H1 (cell line): ENCODE results near the gene ENPP7. TPM values are rescaled to one million over a fixed set of nuclear protein-coding genes. Genes with fewer than 3 reads are reported as not detected.

Experiments used
- CTCF ChIA-PET: fragments of 300-600 bp; sonication (Branson Sonifier 250); formaldehyde crosslinking; loops from one replicate; lab custom pipeline; 2021; ENCODE audit not compliant: partially characterized antibody; lab: Charles Lee
- POLR2A ChIA-PET: fragments of 300-600 bp; sonication (Branson Sonifier 250); formaldehyde crosslinking; loops from one replicate; lab custom pipeline; 2021; ENCODE audit warnings: inconsistent platforms; ENCODE audit not compliant: partially characterized antibody; lab: Charles Lee
- DNase-seq, 2 experiments: peaks; one replicate each; pipeline versions ENCODE4 v3.0.0 to v3.0.0-alpha.2; 2010 to 2022; ENCODE audit warnings: low spot score in 2 of 2, low read depth in 1 of 2, mixed read lengths in 1 of 2
- FAIRE-seq: peaks from 2 replicates; lab custom pipeline; 2011; peaks lifted over from hg19 to GRCh38; lab: Jason Lieb, UNC
- H2AFZ ChIP-seq: 2 replicates; pipeline ENCODE4 v1.8.1; 2012; ENCODE audit warnings: low read length, inconsistent platforms
- H2AK5ac ChIP-seq: 2 replicates; pipeline ENCODE4 v1.6.1; 2013; ENCODE audit warnings: low read depth, low read length
- H2BK120ac ChIP-seq: replicated peaks from 2 replicates; pipeline ENCODE3; 2013; ENCODE audit warnings: low read depth, low read length, inconsistent platforms
- H2BK12ac ChIP-seq: 2 replicates; pipeline ENCODE4 v1.6.1; 2013; ENCODE audit warnings: low read depth, low read length
- H2BK15ac ChIP-seq: 2 replicates; pipeline ENCODE4 v1.6.1; 2013; ENCODE audit warnings: low read length
- H2BK20ac ChIP-seq: 2 replicates; pipeline ENCODE4 v1.6.1; 2013; ENCODE audit warnings: low read length
- H2BK5ac ChIP-seq: 2 replicates; pipeline ENCODE4 v1.6.1; 2013; ENCODE audit warnings: low read depth, low read length
- H3K14ac ChIP-seq: 2 replicates; pipeline ENCODE4 v1.6.1; 2013; ENCODE audit warnings: inconsistent platforms; ENCODE audit not compliant: insufficient read length
- H3K18ac ChIP-seq: 2 replicates; pipeline ENCODE4 v1.6.1; 2013; ENCODE audit warnings: low read length; ENCODE audit errors: extremely low read depth
- H3K23ac ChIP-seq: 2 replicates; pipeline ENCODE4 v1.6.1; 2013; ENCODE audit warnings: inconsistent platforms; ENCODE audit not compliant: insufficient read length
- H3K23me2 ChIP-seq: 2 replicates; pipeline ENCODE4 v1.6.1; 2013; ENCODE audit warnings: low read depth, low read length
- H3K27ac ChIP-seq: 2 replicates; pipeline ENCODE4 v1.6.1; 2011; ENCODE audit warnings: low read depth, low read length, inconsistent platforms
- H3K27me3 ChIP-seq, 4 experiments: replicated peaks in 1 of 4; 1 replicate in 1 of 4; 2 replicates in 3 of 4; pipeline versions ENCODE4 v1.6.1 to v1.8.1; 2011 to 2013; ENCODE audit warnings: low read length in 3 of 4, mild to moderate bottlenecking in 3 of 4, inconsistent platforms in 2 of 4, mixed read lengths in 2 of 4, moderate library complexity in 1 of 4; ENCODE audit not compliant: control insufficient read depth in 3 of 4, insufficient read depth in 3 of 4; ENCODE audit errors: extremely low read depth in 1 of 4
- H3K36me3 ChIP-seq, 4 experiments: 2 replicates each; pipeline versions ENCODE4 v1.6.1 to v1.8.1; 2011 to 2013; ENCODE audit warnings: mild to moderate bottlenecking in 4 of 4, low read length in 3 of 4, moderate library complexity in 2 of 4, control low read depth in 1 of 4, inconsistent platforms in 1 of 4; ENCODE audit not compliant: insufficient read depth in 4 of 4, control insufficient read depth in 2 of 4
- H3K4ac ChIP-seq: replicated peaks from 2 replicates; pipeline ENCODE3; 2013; ENCODE audit warnings: low read length, low read depth, mixed read lengths, inconsistent platforms; ENCODE audit not compliant: insufficient read length
- H3K4me1 ChIP-seq, 4 experiments: replicated peaks in 1 of 4; 1 replicate in 1 of 4; 2 replicates in 3 of 4; pipeline versions ENCODE4 v1.6.1 to v1.8.1; 2011 to 2013; ENCODE audit warnings: low read length in 3 of 4, inconsistent platforms in 2 of 4, mixed read lengths in 1 of 4; ENCODE audit not compliant: insufficient read depth in 4 of 4, control insufficient read depth in 3 of 4
- H3K4me2 ChIP-seq, 2 experiments: 2 replicates each; pipeline versions ENCODE4 v1.6.1 to v1.8.1; 2011 to 2013; ENCODE audit warnings: low read depth in 2 of 2, low read length in 2 of 2, control low read depth in 1 of 2, inconsistent platforms in 1 of 2, mild to moderate bottlenecking in 1 of 2; ENCODE audit not compliant: insufficient read depth in 1 of 2
- H3K4me3 ChIP-seq, 4 experiments: fragments of 200-600, 300-600 bp in 1 of 4; sonication (generic), shearing (Covaris generic), sonication (Bioruptor Twin) in 1 of 4; 2 replicates each; pipeline versions ENCODE4 v1.5.1 to v1.8.1; 2011 to 2016; ENCODE audit warnings: low read length in 4 of 4, low read depth in 3 of 4, control low read depth in 2 of 4, inconsistent platforms in 2 of 4, mild to moderate bottlenecking in 2 of 4, mixed read lengths in 1 of 4, moderate library complexity in 1 of 4; ENCODE audit not compliant: insufficient read depth in 2 of 4; ENCODE audit errors: extremely low read depth in 1 of 4
- H3K56ac ChIP-seq: replicated peaks from 2 replicates; pipeline ENCODE3; 2013; ENCODE audit warnings: low read depth, mild to moderate bottlenecking, mixed read lengths, low read length, inconsistent platforms; ENCODE audit not compliant: insufficient read length
- H3K79me1 ChIP-seq: 2 replicates; pipeline ENCODE4 v1.6.1; 2013; ENCODE audit warnings: low read depth, low read length, control low read depth
- H3K79me2 ChIP-seq, 2 experiments: 2 replicates each; pipeline versions ENCODE4 v1.6.1 to v1.8.1; 2012 to 2013; ENCODE audit warnings: low read length in 2 of 2, mild to moderate bottlenecking in 2 of 2, inconsistent platforms in 1 of 2; ENCODE audit not compliant: insufficient read depth in 2 of 2, control insufficient read depth in 1 of 2
- H3K9ac ChIP-seq, 4 experiments: replicated peaks in 1 of 4; 1 replicate in 1 of 4; 2 replicates in 3 of 4; pipeline versions ENCODE4 v1.6.1 to v1.8.1; 2011 to 2013; ENCODE audit warnings: low read depth in 3 of 4, low read length in 3 of 4, control low read depth in 2 of 4, mild to moderate bottlenecking in 2 of 4, moderate library complexity in 2 of 4, inconsistent platforms in 1 of 4; ENCODE audit errors: extremely low read depth in 1 of 4
- H3K9me3 ChIP-seq, 2 experiments: 2 replicates each; pipeline versions ENCODE4 v1.6.1 to v1.8.1; 2012 to 2013; ENCODE audit warnings: mild to moderate bottlenecking in 2 of 2, moderate library complexity in 2 of 2, control low read depth in 1 of 2, inconsistent platforms in 1 of 2, low read depth in 1 of 2, low read length in 1 of 2, mixed read lengths in 1 of 2; ENCODE audit not compliant: insufficient read depth in 2 of 2
- H4K20me1 ChIP-seq, 2 experiments: replicated peaks in 1 of 2; 2 replicates each; pipeline versions ENCODE3 to v1.8.1; 2011 to 2013; ENCODE audit warnings: inconsistent platforms in 2 of 2, low read length in 2 of 2, mild to moderate bottlenecking in 1 of 2; ENCODE audit not compliant: insufficient read depth in 2 of 2, control insufficient read depth in 1 of 2
- H4K5ac ChIP-seq: 2 replicates; pipeline ENCODE4 v1.6.1; 2013; ENCODE audit warnings: low read length, low read depth, mixed read lengths, inconsistent platforms; ENCODE audit not compliant: insufficient read length
- H4K8ac ChIP-seq: 2 replicates; pipeline ENCODE4 v1.8.0; 2013; ENCODE audit warnings: mild to moderate bottlenecking, moderate library complexity, low read length, inconsistent platforms; ENCODE audit not compliant: insufficient read depth; ENCODE audit errors: extremely low read depth
- H4K91ac ChIP-seq: replicated peaks from 2 replicates; pipeline ENCODE3; 2013; ENCODE audit warnings: low read length, mixed read lengths, inconsistent platforms; ENCODE audit not compliant: insufficient read length
- BACH1 ChIP-seq: IDR thresholded peaks from 2 replicates; pipeline ENCODE4 v1.6.1; 2012; ENCODE audit warnings: low read length, improper control_type of control experiment
- BCL11A ChIP-seq, 2 experiments: IDR thresholded peaks; one replicate each; pipeline ENCODE4 v1.6.1; 2011; ENCODE audit warnings: low read depth in 2 of 2, low read length in 2 of 2, mild to moderate bottlenecking in 2 of 2
- CHD2 ChIP-seq: IDR thresholded peaks from 2 replicates; pipeline ENCODE4 v1.6.1; 2012; ENCODE audit warnings: low read length, improper control_type of control experiment
- JUN ChIP-seq: IDR thresholded peaks from 2 replicates; pipeline ENCODE4 v1.6.1; 2011; ENCODE audit warnings: low read depth, mild to moderate bottlenecking, improper control_type of control experiment, low read length
- KDM5A ChIP-seq: fragments of 200-600 bp; IDR thresholded peaks from 2 replicates; pipeline ENCODE4 v1.7.1; 2012; ENCODE audit warnings: mild to moderate bottlenecking, low read length, inconsistent platforms, mixed read lengths
- NANOG ChIP-seq: IDR thresholded peaks from 2 replicates; pipeline ENCODE4 v1.6.1; 2011; ENCODE audit warnings: low read length, low read depth, mild to moderate bottlenecking, inconsistent platforms; ENCODE audit not compliant: insufficient read depth, poor library complexity, severe bottlenecking
- RXRA ChIP-seq: IDR thresholded peaks from 2 replicates; pipeline ENCODE4 v1.6.1; 2011; ENCODE audit warnings: low read depth, mild to moderate bottlenecking, low read length, moderate library complexity; ENCODE audit not compliant: insufficient read depth
- TBP ChIP-seq: IDR thresholded peaks from 2 replicates; pipeline ENCODE4 v1.6.1; 2011; ENCODE audit warnings: low read depth, low read length, improper control_type of control experiment
- TEAD4 ChIP-seq: IDR thresholded peaks from 2 replicates; pipeline ENCODE4 v1.6.1; 2012; ENCODE audit warnings: low read depth, low read length, inconsistent platforms, mixed read lengths
- ZNF274 ChIP-seq: IDR thresholded peaks from 2 replicates; pipeline ENCODE4 v1.7.0; 2012; ENCODE audit warnings: low read length, borderline replicate concordance; ENCODE audit errors: extremely low read depth
- WGBS, 2 experiments: shearing (Covaris generic) in 1 of 2; methylation state at CpG; one replicate each; pipeline versions ENCODE4 v1.1.6 to v1.1.7; 2013 to 2015; ENCODE audit warnings: low lambda C conversion rate in 2 of 2, mixed read lengths in 2 of 2, inconsistent platforms in 1 of 2, low coverage in 1 of 2, missing lambda C conversion rate in 1 of 2; ENCODE audit not compliant: insufficient replicate concordance in 2 of 2, insufficient coverage in 1 of 2, insufficient read length in 1 of 2; ENCODE audit errors: extremely low coverage in 1 of 2, missing lambda C conversion rate in 1 of 2; 5-methylcytosine and 5-hydroxymethylcytosine counted together
- polyA plus RNA-seq, 7 experiments: library from polyadenylated mRNA; depleted of rRNA in 3 of 7; stranded (reverse) in 5 of 7; unstranded in 2 of 7; fragments of >200 nt in 5 of 7; fragments of 200-250 nt in 2 of 7; gene quantifications; 1 replicate in 5 of 7; 2 replicates in 1 of 7; 4 replicates in 1 of 7; pipeline versions ENCODE4 v1.2.1 to v1.2.3, GENCODE V29; 2011 to 2013; ENCODE audit warnings: missing spikeins in 2 of 7, mixed read lengths in 2 of 7
- total RNA-seq: library from RNA; stranded (reverse); fragmentation: NEBNext Ultra II Directional; extraction: Animal tissue kit (Norgen Biotek cat#: 25700); gene quantifications from 2 replicates; pipeline ENCODE4 v1.2.1, GENCODE V29; 2021
- TF ChIP-seq, protein P1 (sequence below): IDR thresholded peaks from 2 replicates; pipeline ENCODE4 v1.6.1; 2012; ENCODE audit warnings: inconsistent platforms

ENPP7 gene
- total and polyA plus RNA-seq, 2 of the 8 experiments (the other 6 are each of a cell fraction or from before 2014, with no cell fraction given): not detected

DNA sequence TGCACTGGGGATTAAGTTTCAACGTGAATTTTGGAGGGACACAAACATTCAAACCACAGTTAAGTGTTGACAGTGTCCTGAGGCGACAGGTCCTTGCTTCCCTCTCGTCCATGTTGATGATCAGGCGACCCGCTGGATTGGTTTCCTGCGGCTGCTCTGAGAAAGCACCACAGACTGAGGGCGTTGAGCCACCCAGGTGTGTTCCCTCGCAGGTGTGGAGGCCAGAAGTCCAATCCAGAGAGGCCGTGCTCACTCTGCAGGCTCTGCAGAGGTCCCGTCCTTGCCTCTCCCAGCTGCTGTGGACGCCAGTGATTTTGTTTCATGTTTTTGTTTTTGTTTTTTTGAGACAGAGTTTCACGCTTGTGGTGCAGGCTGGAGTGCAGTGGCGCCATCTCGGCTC is 24.8 kb downstream of the ENPP7 start:
- H3K36me3 ChIP-seq: no peaks in the 10 kb centered on the region
- H3K4me1 ChIP-seq: no peaks in the 10 kb centered on the region; a peak in 1 of 7 replicates
- H2BK20ac ChIP-seq: no peak overlapping the region
- no peak overlapping the region for H2AFZ ChIP-seq
- DNase-seq (no peak), FAIRE-seq (no peak)
- no peak overlapping the region for H2BK120ac ChIP-seq
- no peak overlapping the region for H3K4me2 ChIP-seq
- H3K27ac ChIP-seq: no peak overlapping the region
- WGBS, 2 experiments: 90% methylated on average over 14 of the region's 14 CpGs; no CpG with 5 or more reads in 1 of the 2 experiments
- H3K79me2 ChIP-seq: no peaks in the 10 kb centered on the region
- H2BK12ac ChIP-seq: no peak overlapping the region
- no peaks in the 10 kb centered on the region; a peak in 1 of 7 replicates for H3K27me3 ChIP-seq
- H2BK5ac ChIP-seq: no peak overlapping the region
- no peak overlapping the region for H3K56ac ChIP-seq
- H2BK15ac ChIP-seq: no peak overlapping the region
- ChIA-PET POLR2A (interaction anchor here (1.4 kb wide), 1 partner anchor 31 kb away, joined by 5 read pairs; no protein-coding TSS in a partner anchor), CTCF (interaction anchor here (0.6 to 5.5 kb wide), 2 partner anchors 13 to 48 kb away, joined by 5 to 29 read pairs; no protein-coding TSS in a partner anchor)
- H4K8ac ChIP-seq: no peak overlapping the region; the same call in 1 of the 2 replicates
- H3K18ac ChIP-seq: no peak overlapping the region
- no peak overlapping the region for H3K4ac ChIP-seq
- no peak overlapping the region for H4K91ac ChIP-seq
- peak overlapping the region in 1 of 4 experiments; percentile 21; a peak in 1 of 7 replicates for H3K9ac ChIP-seq
- no peaks in the 10 kb centered on the region for H3K9me3 ChIP-seq
- no peak overlapping the region for H2AK5ac ChIP-seq
- H4K5ac ChIP-seq: no peak overlapping the region
- no peak overlapping the region for H3K23ac ChIP-seq
- TF ChIP-seq RXRA (no peak), CHD2 (no peak), KDM5A (no peak), TBP (no peak), BCL11A (IDR thresholded peaks at IDR 0.05; ENCODE audit: low read depth in 2 of 2, low read length in 2 of 2) (no peak), ZNF274 (no peak), TEAD4 (no peak), BACH1 (no peak), JUN (no peak), NANOG (no peak)
- TF ChIP-seq, protein P1, sequence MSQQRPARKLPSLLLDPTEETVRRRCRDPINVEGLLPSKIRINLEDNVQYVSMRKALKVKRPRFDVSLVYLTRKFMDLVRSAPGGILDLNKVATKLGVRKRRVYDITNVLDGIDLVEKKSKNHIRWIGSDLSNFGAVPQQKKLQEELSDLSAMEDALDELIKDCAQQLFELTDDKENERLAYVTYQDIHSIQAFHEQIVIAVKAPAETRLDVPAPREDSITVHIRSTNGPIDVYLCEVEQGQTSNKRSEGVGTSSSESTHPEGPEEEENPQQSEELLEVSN: no peak
- H4K20me1 ChIP-seq: no peaks in the 10 kb centered on the region
- no peak overlapping the region for H3K4me3 ChIP-seq
- no peaks in the 10 kb centered on the region for H3K79me1 ChIP-seq
- no peaks in the 10 kb centered on the region for H3K23me2 ChIP-seq
- no peak overlapping the region for H3K14ac ChIP-seq
